T-helper 2 cell (primary cell): Measurements from ENCODE around the gene CPNE6.

Source experiments
- DNase-seq, 5 experiments: peaks; one replicate each; pipeline versions ENCODE4 v3.0.0 to v3.0.0-alpha.2; 2012 to 2022

The CPNE6 gene

GRCh38 chr14:24055971-24056799 lies 15.2 kb upstream of the CPNE6 start:
- DNase-seq: no peak

DNA sequence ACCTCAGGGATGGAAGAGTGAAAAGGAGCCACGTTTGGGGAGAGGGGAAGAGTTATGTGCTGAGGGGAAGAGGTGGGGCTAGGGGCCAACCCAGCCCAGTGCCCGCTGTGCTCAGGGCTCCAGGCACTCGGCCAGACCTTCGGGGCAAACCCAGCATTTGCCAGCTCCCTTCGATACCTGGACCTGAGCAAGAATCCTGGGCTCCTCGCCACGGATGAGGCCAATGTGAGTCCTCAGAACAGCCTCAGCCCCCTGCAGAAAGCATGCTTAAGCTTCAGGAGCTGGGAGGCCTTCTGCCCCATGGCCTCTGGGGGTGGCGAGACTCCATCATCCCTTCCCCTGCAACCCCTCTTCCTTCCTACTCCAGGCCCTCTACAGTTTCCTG lies 14.6 kb upstream of the CPNE6 start:
- no peak for DNase-seq

GRCh38 chr14:24057271-24057670 lies 14.1 kb upstream of the CPNE6 start:
- DNase-seq: no peak

GRCh38 chr14:24057867-24058259 lies 13.5 kb upstream of the CPNE6 start:
- DNase-seq: no peak

DNA sequence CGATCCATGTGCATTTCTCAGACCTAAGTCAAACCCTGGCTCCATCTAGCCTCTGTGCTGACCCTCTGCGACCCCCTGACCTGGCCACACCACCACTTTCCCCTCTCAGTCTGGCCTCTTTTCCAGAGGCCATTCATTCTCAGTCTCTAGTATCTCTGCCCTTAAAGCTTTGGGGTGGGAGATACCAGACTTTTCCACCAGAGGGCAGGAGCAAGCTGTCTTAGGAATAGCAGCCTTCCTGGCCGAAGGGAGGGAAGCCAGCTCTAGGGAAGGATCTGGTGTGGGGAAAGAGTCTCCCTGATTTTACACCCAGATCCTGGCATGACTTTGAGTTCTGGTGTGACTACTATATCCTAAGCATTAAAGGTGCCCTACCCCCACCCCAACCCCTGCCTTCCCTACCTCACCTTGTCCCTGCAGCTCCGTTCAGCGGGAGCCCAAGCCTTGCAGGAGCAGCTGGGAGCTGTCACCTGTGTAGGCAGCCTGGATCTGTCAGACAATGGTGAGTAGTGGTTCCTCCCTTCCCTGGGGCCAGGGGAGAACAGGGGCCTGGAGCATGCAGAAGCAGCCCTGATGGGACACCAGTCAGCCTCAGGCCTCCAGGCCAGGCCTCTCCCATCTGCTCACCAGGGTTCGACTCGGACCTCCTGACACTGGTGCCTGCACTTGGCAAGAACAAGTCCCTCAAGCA lies 13.0 kb upstream of the CPNE6 start:
- DNase-seq: peak in 2 of 5 experiments; percentile 30 to 55

GRCh38 chr14:24058951-24059475 lies 12.3 kb upstream of the CPNE6 start:
- no peak for DNase-seq

GRCh38 chr14:24059841-24060388 lies 11.4 kb upstream of the CPNE6 start:
- no peak for DNase-seq

- no peak for DNase-seq
Observed at GRCh38 chr14:24060443-24060842, 10.9 kb upstream of the CPNE6 start.

GRCh38 chr14:24060984-24061913 lies 10.1 kb upstream of the CPNE6 start:
- DNase-seq: no peak

DNA sequence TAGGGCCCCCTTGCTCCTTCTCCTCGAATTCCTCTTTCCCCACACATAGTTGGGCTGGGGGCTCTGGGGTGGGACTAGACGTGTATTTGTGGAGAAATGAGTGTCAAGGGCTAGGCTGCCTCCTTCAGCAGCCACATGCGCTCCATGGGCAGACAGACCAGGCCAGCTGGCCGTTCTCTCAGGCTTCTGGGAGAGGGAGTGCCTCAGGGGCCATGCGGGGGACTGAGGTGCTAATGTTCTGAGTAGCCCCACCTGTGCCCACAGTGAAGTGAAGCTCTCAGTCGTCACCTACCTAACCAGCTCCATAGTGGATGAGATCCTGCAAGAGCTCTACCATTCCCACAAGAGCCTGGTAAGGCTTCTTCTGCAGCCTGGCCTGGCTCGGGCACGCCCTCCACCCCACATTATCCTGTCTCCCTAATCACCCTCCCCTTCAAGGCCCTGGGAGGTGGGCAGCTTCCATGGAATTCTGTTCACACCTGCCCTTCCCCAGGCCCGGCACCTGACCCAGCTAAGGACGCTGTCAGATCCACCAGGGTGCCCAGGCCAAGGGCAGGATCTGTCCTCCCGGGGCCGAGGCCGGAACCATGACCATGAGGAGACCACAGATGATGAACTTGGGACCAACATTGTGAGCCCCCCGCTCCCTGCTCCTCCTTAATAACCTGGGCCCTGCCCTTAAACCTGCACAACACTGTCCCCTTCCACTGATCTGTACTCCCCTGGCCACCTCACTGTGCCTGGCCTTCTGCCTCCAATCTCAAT lies 9.0 kb upstream of the CPNE6 start:
- DNase-seq: no peak

DNA sequence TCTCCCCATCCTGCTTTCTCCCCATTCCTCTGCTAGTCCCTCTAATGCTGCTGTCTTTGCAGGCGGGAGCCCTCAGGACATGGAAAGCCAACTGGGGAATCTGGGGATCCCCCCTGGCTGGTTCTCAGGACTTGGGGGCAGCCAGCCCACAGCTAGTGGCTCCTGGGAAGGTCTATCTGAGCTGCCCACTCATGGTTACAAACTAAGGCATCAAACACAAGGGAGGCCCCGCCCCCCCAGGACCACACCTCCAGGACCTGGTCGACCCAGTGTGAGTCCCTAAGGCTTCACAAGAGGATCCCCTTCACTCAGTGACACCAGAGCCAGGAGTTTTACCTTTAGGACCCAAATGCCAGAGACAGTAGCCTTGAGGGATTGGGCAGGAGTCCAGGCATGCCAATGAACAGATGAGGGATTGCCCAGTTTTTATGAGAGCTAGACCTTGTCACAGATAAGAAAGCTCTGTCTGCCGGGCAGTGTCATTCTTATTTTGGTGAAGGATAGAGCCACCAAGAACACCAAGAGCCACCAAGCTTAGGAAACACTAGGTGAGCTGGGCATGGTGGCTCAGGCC lies 8.0 kb upstream of the CPNE6 start:
- DNase-seq: no peak

GRCh38 chr14:24064091-24064795 lies 7.1 kb upstream of the CPNE6 start:
- no peak for DNase-seq

DNA sequence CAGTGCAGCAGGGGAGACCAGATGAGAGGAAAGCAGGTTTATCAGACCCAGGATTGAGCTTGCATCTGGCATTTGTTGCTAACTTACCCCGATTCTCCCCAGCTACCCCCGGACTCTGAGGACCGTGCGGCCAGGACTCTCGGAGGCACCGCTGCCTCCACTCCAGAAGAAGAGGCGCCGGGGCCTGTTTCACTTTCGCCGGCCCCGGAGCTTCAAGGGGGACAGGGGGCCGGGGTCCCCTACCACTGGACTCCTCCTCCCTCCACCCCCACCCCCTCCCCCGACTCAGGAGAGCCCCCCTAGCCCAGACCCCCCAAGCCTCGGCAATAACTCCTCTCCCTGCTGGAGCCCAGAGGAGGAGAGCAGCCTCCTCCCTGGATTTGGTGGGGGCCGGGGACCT lies 6.5 kb upstream of the CPNE6 start:
- no peak for DNase-seq

GRCh38 chr14:24065408-24065807 lies 6.0 kb upstream of the CPNE6 start:
- DNase-seq: no peak

- DNase-seq: no peak
Observed at GRCh38 chr14:24066496-24067132, 4.7 kb upstream of the CPNE6 start.

GRCh38 chr14:24067133-24068082 lies 4.0 kb upstream of the CPNE6 start:
- no peak for DNase-seq

DNA sequence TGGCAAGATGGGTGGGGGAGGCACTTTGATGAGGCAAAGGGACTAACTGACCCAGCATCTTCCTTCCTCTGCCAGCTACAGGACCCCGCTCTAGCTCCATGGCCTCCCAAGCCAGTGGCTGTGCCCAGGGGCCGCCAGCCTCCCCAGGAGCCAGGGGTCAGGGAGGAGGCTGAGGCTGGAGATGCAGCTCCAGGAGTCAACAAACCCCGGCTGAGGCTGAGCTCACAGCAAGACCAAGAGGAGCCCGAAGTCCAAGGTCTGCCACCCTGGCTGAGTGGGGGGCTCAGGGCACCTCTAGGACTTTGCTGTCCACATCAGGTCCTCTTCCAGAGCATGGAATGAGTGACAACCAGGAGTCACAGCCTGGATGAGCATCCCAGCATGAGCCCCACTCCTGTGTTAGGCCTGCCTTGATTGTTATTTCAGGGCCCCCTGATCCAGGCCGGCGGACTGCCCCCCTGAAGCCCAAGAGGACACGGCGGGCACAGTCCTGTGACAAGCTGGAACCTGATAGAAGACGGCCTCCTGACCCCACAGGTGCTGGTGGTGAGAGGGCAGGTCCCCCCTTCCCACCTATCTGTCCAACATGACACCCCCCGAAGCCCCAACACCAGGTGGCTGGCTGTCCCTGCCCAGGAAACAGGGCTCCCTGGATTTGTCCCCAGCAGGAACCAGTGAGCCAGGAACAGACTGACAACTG lies 2.5 kb upstream of the CPNE6 start:
- DNase-seq: no peak

DNA sequence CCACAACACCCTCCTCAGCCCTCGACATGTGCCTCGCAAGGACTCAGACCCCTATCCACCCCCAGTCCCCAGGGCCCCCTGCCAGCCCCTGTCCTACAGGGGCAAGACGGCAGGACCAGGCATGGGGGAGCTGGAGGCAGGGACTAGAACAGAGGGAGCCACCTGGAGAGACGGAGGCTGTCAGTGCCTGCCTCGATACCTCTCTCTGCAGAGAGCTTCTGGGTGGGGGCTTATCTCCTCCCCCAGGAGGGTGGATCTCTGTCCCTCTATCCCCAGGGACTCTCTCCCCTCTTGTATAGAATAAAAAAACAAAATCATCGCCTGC lies 2.0 kb upstream of the CPNE6 start:
- DNase-seq: no peak
